ENCODE results near the gene IQGAP3. TPM values are rescaled to one million over a fixed set of nuclear protein-coding genes. Genes with fewer than 3 reads are reported as not detected.

The IQGAP3 gene
- total and polyA plus RNA-seq, 10 donors: 0.24 to 2.2 (median 0.68) TPM

GRCh38 chr1:156499194-156499841 lies 73.0 kb downstream of the IQGAP3 start:
- no peak for TF ChIP-seq POLR2A (IDR thresholded peaks at IDR 0.05)
- TF ChIP-seq, protein P1, sequence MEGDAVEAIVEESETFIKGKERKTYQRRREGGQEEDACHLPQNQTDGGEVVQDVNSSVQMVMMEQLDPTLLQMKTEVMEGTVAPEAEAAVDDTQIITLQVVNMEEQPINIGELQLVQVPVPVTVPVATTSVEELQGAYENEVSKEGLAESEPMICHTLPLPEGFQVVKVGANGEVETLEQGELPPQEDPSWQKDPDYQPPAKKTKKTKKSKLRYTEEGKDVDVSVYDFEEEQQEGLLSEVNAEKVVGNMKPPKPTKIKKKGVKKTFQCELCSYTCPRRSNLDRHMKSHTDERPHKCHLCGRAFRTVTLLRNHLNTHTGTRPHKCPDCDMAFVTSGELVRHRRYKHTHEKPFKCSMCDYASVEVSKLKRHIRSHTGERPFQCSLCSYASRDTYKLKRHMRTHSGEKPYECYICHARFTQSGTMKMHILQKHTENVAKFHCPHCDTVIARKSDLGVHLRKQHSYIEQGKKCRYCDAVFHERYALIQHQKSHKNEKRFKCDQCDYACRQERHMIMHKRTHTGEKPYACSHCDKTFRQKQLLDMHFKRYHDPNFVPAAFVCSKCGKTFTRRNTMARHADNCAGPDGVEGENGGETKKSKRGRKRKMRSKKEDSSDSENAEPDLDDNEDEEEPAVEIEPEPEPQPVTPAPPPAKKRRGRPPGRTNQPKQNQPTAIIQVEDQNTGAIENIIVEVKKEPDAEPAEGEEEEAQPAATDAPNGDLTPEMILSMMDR (IDR thresholded peaks at IDR 0.05 in 8 of 11, conservative IDR thresholded peaks at IDR 0.05 in 3 of 11): no peak
- TF ChIP-seq POLR2AphosphoS5 (IDR thresholded peaks at IDR 0.05): no peak
- H3K9me3 ChIP-seq: no peaks in the 10 kb centered on the region
- 0 to 2% (median 1%) methylated on average over 9 to 14 of the region's 14 CpGs for WGBS, 5 donors
- peak overlapping the region; percentile 99 to 100 (median 100) for H3K27ac ChIP-seq
- no peaks in the 10 kb centered on the region for H3K27me3 ChIP-seq (replicated peaks in 1 of 7)
- intact Hi-C loops (cut with DNase I; ENCODE audit: low total_unique reads): no loop called here
- DNase-seq: no peak
- peaks cover 78 to 88% (median 82%) of the 10 kb centered on the region in 6 donors for H3K4me1 ChIP-seq
- H3K4me3 ChIP-seq: peak overlapping the region; percentile 69 to 97 (median 88)
- H3K36me3 ChIP-seq: peaks cover 0 to 13% (median 4%) of the 10 kb centered on the region in 6 donors

DNA sequence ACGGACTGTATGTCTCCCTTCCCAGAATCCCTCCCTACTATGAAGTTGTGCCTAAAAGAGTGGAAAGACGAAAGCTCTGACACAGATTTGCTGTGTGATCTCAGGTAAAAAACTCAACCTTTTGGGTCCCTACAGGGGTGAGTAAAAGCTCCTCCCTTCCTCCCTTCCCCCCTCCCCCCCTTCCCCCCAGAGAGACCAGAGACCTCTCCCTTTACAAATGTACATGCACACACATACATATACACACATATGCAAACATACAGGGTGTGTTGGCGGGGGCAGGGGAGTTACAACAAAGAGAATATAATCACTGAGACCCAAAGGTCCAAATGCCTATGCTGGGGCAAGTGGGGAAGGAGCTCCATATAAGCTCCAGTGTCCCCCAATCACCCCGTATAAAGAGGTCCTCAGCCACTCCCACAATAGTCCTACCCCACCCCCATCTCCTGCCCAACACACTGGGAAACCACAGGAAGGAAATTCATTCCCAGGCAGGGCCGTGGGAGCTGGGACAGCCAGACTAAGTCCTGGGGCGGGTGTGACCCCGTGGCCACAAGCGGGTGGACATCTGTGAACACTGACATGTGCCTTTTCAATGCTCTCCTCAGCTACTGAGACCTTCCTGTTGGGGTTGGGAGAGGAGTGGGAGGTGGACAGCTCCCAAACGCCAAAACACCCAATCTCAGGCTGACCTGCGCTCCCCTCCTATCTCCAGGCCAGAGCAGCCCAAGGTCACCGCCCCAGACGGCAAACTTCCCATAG lies 73.8 kb downstream of the IQGAP3 start:
- DNase-seq: peak; percentile 89
- peaks cover 0 to 15% (median 4%) of the 10 kb centered on the region in 6 donors for H3K36me3 ChIP-seq
- WGBS, 5 donors: 12 to 23% (median 18%) methylated on average over 5 to 12 of the region's 12 CpGs
- H3K4me3 ChIP-seq: peak overlapping the region; percentile 69 to 97 (median 88)
- peak in 2 of 3 donors; percentile 9 to 55 for TF ChIP-seq POLR2A (IDR thresholded peaks at IDR 0.05)
- TF ChIP-seq, protein P1 (IDR thresholded peaks at IDR 0.05 in 8 of 11, conservative IDR thresholded peaks at IDR 0.05 in 3 of 11): no peak
- peak; percentile 50 to 91 (median 88) for TF ChIP-seq POLR2AphosphoS5 (IDR thresholded peaks at IDR 0.05)
- peak overlapping the region; percentile 99 to 100 (median 100) for H3K27ac ChIP-seq
- no peaks in the 10 kb centered on the region for H3K9me3 ChIP-seq
- intact Hi-C loops (cut with DNase I; ENCODE audit: low total_unique reads): no loop called here
- H3K4me1 ChIP-seq: peaks cover 78 to 88% (median 82%) of the 10 kb centered on the region in 6 donors
- no peaks in the 10 kb centered on the region for H3K27me3 ChIP-seq (replicated peaks in 1 of 7)

DNA sequence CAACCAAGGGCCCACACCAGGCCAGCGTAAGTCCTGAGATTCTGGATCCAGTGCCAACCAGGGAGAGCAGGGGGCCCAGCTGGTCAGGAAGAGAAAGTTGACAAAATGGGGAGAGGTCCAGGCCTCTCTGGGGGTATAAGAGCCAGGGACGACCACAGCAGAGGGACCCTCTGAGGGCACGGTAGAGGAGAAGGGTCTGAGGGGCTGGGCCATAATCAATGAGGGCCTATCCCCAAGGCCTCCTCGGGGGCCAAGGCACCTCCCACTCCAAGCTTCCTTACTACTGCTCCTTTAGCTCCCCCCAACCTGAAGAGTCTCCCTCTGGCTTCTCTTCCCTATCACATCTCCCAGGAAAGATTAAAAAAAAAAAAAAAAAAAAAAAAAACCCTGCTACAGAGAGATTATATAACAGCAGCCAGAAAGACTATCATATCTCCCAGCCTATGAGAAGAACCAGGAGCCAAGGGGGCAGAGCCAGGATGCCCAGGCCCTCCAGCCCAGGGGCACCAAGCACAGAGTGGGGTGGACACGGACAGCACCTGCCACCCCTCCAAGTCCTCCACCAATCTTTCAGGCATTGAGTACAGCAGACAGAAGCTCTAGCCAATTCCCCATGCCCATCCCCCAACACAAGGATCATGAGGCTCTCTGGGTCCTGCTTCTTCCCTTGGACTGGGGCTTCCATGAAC lies 74.5 kb downstream of the IQGAP3 start:
- peak; percentile 68 for DNase-seq
- 42 to 62% (median 49%) methylated on average over 5 of the region's 5 CpGs for WGBS, 5 donors
- Histone ChIP-seq H3K27me3 (replicated peaks in 1 of 7) (no peaks in the 10 kb centered on the region), H3K36me3 (peaks cover 0 to 15% (median 4%) of the 10 kb centered on the region in 6 donors), H3K4me1 (peaks cover 79 to 88% (median 82%) of the 10 kb centered on the region in 6 donors), H3K27ac (peak overlapping the region in 7 of 8 donors; percentile 0 to 100 (median 100)), H3K4me3 (peak overlapping the region in 6 of 8 donors; percentile 69 to 97 (median 88)), H3K9me3 (no peaks in the 10 kb centered on the region)
- TF ChIP-seq, protein P1 (IDR thresholded peaks at IDR 0.05 in 8 of 11, conservative IDR thresholded peaks at IDR 0.05 in 3 of 11): no peak
- TF ChIP-seq POLR2A (IDR thresholded peaks at IDR 0.05) (no peak), POLR2AphosphoS5 (IDR thresholded peaks at IDR 0.05) (no peak)
- intact Hi-C loops (cut with DNase I; ENCODE audit: low total_unique reads): no loop called here
